Measurements from ENCODE around the gene CDH13.

Gene CDH13

DNA sequence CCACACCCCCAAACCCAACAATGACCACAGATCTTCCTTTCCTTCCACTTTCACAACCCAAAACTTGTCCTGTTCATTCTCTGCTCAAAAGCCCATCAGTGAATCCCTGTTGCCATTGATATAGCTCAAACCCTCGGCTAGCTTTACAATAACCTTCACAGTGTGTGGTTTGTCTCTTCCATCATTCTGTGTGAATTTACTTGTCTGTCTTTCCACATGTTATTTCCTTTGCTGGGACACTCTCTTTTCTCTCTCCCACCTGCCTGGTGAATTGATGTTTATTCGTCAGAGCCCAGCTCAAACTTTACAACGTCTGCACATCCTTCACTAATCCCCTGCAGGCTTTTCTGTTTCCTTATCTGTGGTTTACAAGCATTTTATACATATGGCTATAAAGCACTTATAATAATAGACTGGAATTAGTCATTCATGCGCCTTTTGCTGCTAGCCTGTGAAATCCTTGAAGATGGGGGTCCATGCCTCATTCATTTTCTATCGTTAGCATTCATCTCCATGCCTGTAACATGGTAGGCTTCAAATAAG is 114.4 kb downstream of the CDH13 start:
- DNase-seq (ENCODE audit: low read depth, low spot score) = peak; percentile 17

DNA sequence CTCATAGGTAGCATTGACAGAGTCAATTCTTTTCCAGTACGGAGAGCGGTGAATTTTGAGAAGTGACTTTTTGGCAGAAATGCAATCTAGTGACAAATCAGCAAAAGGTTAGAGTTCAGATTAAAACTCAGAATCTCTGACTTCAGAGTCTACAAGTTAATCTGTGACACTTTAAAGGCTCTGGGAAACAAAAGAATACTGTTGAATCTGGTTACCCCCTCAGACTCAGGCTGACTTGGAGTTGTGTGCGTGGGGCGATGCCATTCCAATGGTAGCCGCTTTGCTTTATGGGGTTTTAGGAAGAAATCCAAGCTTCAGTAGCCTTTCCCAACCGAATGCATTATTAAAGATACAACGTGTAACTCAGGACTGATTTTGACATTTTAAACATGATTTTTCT is 118.2 kb downstream of the CDH13 start:
- no peak for DNase-seq (ENCODE audit: low read depth, low spot score)

DNA sequence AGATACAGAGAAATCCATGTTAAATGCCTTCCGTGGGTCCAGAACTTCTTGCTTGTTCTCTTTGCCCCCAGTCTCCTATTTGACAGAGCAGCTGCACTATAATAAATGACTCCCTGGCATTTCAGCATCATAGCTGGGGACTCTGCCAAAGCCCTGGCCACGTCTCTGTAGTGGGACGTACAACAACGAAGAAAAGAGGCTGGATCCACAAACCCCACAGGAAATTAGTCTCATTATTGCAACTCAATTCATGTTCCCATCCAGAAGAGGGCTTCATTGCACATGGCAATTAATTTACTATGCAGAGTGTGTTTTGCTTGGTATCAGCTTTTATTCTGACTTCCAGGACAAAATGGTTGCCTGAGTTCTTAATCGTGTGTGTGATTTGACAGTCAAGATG is 121.3 kb downstream of the CDH13 start:
- no peak for DNase-seq (ENCODE audit: low read depth, low spot score)

DNA sequence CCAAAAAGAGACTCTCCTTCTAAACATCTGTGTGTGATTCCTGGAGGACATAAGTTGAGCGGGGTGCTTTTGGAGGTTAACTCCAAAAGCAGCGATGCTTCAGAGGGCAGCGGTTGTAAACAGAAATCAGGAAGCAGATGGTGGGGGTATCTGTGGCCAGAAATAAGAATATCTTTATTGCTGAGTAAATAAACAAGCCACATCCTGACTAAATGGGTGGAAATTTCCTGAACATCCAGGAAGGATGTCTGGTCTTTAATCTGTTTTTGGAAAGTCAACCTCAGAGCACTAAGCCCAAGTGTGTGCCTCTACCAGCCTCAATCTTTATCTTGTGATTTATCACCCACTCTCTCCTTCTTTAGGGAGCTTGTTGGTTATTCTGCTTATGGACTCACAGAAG is 123.3 kb downstream of the CDH13 start:
- no peak for DNase-seq (ENCODE audit: low read depth, low spot score)

DNA sequence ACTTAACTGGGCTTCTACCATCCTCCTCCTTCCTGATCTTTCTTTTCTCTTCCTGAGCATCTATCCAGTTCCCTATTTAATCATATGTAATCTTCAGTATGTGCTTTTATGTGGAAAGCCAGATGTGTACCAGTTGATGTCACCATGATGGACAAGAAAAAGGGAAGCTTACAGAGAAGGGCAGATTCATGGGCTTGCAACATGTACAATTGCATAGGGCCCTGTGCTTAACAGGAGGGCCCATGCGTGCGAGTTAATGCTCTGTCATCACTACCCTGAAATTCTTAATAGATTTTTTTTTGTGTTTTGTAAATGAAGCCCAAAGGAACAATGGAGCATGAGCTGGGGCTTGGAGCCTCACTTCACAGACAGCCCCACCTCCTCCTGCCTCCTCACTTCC is 124.3 kb downstream of the CDH13 start:
- no peak for DNase-seq (ENCODE audit: low read depth, low spot score)

DNA sequence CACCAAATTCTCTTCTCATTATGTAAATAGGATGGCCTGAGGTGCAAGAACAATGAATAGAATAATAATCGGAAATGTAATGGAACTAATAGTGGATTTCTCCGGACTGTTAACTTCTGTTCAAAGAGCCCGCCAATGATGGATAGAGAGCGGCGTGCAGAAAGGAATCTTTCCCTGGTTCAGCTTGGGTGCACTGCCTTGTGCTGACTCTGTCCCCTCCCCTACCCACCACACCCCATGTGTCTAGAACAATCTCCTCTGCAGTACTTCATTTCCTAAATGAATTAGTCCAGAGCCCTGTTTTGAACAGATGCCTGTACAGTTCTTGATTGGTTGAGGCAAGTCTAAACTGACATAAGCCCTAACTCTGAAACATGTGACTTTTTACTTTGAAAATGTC is 125.4 kb downstream of the CDH13 start:
- no peak for DNase-seq (ENCODE audit: low read depth, low spot score)

DNA sequence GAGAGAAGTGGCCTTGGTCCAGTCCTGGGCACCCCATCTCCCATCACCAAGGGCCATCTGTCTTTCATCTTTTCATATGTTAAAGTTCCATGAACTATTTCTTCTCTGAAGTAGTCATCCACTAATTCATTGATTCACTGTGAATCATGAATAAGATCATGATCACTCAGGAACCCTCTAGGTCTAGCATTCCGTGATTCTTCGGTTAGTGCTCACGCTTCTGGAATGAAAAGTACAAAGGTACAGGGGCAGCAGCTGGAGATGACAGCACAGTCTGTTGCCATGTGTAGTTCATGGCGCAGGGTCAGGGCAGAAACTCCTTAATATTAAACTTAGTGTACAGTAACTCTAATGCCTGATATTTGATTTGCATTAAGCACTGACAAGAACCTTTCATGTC is 127.1 kb downstream of the CDH13 start:
- no peak for DNase-seq (ENCODE audit: low read depth, low spot score)

DNA sequence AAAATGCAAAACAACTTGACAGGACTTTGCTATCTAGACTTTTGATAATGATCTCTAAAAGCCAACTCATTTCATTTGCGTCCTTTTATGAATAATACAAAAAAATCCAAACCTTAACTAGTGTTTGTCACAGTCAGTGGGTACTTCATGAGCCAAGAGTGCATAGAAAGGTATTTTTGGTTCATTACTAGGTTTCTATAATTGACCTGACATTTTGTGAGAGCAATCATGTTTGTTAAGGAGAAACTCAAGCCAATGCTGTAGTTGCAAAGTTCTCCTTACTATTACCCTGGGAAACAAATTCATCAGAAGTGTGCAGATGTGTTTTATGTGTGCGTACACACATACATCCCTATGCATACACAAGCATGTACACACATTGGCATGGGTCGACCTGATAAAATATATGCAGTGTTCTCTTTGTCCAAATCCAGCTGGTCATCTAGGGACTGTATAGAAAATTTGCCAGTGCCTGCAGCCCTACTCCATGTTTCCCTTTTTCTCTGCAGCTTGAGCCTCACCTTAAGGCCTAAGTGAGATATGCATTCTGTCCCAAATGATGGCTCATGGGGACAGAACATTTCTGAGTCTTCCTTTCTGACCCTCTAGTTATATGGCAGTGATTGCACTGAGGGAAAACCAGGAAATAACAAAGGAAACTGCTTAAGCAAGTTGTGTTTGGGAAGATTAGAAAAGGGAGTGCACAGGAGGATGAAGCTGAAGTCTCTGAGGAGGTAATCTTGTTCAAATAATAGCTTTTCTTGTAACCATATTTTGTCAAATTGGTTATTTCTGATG is 128.1 kb downstream of the CDH13 start:
- no peak for DNase-seq (ENCODE audit: low read depth, low spot score)

DNA sequence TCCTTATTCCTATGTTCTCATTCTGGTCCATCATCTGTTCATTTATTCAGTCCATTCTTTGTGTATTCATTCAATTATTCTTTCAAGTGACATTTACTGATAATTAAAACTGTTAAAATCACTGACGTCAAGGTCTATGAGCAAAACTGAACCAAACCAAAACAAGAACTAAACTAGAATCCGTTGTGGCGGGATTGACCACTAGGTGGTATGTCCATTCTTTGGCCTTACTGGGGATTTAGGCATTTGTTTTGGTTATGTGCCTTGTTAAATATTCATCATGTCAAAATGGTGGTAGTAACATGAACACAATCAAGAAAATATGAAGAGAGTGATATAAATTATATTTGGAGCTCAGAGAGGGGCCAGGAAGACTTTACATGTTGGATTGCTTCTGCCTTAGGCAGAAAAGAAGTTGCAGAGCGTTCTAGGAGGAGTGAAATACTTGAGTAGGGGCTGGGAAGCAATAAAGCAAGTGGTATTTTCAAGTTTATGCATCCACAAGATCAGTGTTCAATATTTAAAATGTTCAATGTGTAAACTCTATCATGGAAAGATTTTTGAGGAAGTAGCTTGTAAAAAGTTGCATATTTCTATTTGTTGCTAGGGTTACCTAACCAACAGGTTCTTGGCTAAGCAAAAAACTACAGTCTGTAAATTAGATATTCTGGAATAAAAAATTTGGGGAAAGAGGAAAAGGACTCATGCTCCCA is 129.0 kb downstream of the CDH13 start:
- DNase-seq (ENCODE audit: low read depth, low spot score) = no peak

DNA sequence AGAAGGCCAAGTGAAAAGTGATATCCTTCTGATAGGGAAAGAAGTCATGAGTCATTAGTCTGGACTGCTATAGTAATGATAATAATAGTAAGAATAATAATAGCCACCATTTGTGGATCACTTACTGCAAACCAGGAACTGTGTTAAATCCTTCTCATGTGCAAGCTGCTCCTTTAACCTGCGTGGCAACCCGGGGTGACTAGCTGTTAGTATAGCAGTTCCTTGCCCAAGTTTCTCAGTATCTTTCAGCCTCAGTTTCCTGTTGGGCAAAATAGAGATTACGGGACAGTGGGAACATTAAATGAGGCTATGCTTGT is 129.5 kb downstream of the CDH13 start:
- no peak for DNase-seq (ENCODE audit: low read depth, low spot score)

DNA sequence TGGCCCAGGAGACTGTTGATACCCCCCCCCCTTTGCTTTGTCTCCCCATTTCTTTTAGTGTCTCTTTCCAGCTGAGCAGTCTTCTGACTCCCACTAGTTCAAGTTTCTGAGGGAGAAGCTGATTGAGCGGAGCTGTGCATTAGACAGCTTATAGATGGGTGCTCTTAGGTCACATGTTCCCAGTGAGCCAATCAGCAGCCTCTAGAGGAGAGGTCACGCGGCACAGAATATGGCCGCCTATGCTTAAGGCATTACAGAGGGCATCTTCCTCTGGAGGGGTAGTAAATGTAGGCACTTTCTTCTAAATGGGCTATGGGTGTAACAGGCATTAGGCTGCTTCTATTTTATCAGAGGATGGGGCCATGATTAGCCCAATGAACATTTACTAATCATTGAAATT is 131.6 kb downstream of the CDH13 start:
- DNase-seq (ENCODE audit: low read depth, low spot score) = no peak

DNA sequence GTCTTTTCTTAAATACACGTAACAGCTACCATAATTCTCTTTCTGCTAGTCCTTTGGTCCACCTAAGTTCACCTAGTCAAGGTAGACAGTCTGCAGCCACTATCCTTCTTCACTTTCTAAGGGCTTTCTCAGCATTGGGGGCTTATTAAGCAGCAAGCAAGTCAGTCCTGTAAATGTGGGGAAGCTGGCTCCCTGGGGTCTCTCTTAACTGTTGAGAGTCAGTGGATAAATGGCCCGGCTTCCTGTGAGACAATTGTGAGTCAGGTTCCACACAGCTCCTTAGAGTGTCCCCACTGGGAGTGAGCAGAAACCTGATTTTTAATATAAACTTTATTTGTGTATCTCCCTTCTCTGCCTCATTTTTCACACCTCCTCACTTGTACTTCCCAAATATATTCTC is 132.1 kb downstream of the CDH13 start:
- no peak for DNase-seq (ENCODE audit: low read depth, low spot score)

DNA sequence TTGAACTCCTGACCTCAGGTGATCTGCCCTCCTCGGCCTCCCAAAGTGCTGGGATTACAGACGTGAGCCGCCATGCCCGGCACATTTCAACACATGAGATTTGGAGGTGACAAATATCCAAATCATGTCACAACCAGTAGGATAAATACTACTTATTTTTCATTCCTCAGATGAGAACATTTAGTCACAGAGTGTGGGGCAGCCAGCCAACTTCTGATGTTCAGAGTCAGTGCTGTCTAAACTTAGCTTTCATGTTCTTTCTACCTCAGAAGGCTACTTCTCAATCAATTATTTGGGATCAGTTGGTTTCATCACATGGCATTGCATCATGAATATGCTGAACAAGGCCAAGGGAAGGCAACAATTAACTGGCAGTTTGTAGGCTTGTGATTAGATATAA is 134.5 kb downstream of the CDH13 start:
- DNase-seq (ENCODE audit: low read depth, low spot score) = no peak

DNA sequence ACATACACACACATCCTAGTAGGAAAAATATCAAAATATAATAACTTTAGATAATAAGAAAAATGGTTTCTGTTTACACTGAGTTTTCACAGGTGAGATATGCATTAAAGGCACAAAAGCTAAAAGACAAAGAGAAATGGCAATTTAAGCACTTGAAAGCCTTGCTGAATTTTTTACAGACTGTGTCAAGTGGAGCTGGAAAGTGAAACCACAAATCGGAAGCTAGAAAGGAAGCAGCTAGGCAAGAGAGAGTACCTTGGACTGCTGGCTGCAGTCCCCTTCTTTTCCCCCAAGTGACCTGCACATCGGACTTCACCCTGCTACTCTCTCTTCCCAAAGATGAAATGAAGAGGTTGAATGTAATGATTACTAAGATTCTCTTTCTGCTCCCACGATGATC is 135.1 kb downstream of the CDH13 start:
- no peak for DNase-seq (ENCODE audit: low read depth, low spot score)

DNA sequence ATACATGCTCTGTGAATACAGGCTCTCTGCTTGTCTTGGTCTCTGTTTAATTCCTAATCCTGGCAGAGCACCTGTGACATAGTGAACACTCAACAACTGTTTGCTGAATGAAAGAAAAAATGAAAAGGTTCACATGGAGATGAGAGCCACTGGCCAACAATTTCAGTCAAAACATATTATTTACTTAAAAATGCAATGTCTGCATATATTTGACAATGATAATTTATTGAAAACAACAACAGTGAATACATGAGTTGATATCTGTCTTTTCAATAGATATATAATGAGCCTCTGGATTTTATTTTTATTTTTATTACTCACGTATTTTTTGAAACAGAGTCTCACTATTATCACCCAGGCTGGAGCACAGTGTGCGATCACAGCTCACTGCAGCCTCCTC is 136.6 kb downstream of the CDH13 start:
- DNase-seq (ENCODE audit: low read depth, low spot score) = no peak

DNA sequence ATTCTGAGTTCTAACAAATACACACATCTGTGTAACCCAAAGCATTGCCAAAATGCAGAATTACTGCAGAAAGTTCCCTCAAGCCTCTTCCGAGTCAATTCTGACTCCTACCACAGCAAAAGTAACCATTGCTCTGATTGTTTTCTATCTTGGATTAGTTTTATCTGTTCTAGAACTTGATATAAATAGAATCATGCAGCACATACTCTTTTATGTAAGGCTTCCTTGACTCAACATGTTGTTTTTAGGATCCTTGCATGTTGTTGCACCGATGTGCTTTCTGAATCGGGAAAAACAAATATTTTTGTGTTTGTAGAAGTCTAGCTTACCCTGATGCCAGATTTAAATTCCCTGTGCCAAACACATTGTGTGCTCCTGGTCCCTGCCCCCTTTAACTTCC is 140.4 kb downstream of the CDH13 start:
- DNase-seq (ENCODE audit: low read depth, low spot score) = no peak

DNA sequence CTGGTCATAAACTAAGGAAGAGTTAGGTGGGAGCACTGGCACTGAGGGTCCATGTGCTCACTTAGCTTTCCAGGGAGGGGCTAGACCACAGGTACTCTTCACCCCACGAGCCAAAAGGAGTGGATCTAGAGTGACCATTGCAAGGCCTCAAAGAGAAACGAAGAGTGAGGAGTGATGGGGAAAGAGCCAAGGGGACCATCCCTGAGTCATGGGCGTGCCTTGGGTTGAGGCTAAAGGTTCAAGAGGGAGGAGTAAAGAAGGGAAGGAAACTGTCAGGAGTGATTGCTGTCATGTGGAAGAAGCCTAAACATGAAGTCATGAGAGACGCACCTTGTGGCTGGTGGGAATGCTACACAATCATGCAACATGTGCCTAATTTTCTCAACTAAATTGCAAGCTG is 141.0 kb downstream of the CDH13 start:
- DNase-seq (ENCODE audit: low read depth, low spot score) = no peak

DNA sequence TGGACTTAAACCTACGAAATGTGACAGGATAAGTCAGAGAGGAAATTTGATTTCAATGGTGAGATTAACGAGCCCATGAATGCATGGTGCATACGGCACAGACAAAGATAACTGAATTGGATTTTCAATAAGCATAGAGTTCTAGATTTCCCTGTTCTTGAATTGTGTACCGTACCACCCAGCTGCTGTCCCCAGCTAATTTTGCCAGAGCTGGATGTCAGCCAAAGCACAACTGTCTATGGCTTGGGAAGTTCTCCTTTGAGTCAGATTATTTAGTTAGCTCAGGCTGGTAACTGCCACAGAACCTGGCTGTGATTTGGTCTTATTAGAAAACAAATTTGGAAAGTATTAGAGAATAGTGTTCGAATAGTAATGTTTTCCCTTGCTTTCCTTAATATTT is 143.1 kb downstream of the CDH13 start:
- no peak for DNase-seq (ENCODE audit: low read depth, low spot score)

DNA sequence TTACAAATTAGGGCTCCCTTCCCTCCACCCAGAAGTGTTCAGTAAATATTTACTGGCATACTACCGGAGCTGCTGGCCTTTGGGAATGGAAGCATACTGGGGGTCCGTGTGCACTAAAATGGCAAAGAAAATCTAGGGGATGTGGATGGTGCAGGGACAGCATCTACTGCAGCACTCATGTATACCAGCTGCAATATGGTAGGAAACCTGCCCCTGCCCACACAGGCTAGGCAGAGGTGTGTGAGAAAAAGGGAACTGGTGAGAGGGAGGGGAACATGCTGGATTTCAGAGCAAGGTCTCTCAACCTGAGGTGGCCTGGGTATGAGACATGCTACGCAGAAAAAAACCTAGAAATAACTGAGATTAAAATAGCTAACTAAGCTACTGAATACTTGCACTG is 145.4 kb downstream of the CDH13 start:
- no peak for DNase-seq (ENCODE audit: low read depth, low spot score)

DNA sequence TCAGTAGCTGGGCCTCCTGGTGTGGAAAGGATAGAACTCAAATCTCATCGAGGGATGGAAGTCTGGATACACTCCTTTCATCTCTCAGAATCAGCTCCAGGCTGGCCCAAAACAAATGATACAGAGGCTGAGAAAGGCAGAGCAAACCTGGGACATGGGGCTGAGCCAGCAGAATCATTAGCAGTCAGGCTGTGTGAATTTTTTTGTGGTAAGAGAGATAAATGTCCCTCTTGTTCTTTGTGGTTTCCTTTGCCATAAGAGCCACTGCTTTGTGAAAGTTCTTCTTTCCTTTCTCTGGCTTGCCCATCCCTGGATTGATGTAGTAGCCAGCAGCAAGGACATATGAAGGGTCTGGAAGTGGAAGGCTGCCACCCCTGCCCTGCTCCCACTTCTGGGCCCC is 146.2 kb downstream of the CDH13 start:
- no peak for DNase-seq (ENCODE audit: low read depth, low spot score)

DNA sequence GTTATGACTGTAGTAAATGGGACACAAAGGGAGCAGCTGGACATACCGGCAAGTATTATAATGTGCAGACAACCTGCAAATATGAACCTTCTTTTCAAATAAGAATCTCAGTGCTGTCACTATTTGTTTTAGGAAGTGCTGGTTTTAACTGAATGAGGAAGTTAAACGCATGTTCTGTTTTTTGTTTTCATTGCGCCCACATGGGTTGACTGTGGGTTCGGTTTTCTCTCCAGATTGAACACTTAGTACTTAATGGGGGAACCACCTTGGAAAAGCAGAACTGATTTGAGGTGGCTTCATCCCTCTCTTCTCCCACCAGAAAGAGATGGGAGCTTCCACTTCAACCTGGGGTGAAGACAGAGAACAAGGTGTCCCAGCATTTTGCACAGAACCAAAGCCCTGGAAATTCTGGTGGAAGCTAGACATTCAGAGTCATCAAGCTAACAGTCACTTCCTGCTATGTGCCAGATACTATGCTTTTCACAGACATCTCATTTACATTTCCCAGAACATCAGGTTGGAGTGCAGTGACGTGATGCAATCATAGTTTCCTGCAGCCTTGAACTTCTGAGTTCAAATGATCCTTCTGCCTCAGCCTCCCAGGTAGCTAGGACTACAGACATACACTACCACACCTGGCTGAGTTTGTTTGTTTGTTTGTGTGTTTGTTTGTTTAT is 149.8 kb downstream of the CDH13 start:
- no peak for DNase-seq (ENCODE audit: low read depth, low spot score)

DNA sequence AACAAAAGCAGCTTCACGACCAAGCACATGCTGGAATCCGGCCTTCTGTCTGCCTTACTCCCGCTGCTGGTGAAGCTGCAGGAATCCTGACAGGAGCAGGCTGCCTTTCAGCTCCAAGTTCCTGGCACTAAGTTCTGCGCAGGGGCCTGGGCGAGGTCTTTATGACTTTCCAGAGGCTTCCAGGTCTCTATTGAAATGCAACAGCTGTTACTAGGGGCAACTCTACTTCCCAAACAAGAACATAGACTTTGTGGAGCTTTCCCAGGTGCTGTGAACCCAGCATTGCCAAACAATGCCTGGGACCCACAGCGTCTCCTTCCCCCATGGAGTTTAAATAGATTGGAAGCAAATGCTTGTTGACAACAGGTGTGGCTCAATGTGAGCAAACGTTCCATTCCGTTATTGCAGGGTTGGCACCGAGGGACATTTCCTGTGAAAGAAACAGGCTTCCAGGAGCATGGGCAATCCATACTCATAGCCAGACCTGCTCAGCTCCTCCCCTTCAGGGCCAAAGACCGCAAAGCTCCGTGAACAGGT is 156.0 kb downstream of the CDH13 start:
- DNase-seq (ENCODE audit: low read depth, low spot score) = no peak

Measured in brain pericyte (primary cell).